Caco-2 (cell line): ENCODE results near the gene MAP3K19. TPM values are rescaled to one million over a fixed set of nuclear protein-coding genes. Genes with fewer than 3 reads are reported as not detected.
"Not testable (repeated sequence)": the region's sequence is repeated elsewhere in the genome, so short reads cannot be mapped to it uniquely, and the experiment has no call there.

Source experiments
- BruUV-seq: library from RNA; stranded (reverse); fragments of 400-500 nt; replicated peaks from 2 replicates; lab custom pipeline; 2021; lab: Mats Ljungman, UMichigan
- CTCF ChIA-PET: fragments of 300-600 bp; sonication (Branson Sonifier 250); formaldehyde crosslinking; loops from one replicate; lab custom pipeline; 2022; ENCODE audit warnings: antibody characterized with exemption; lab: Charles Lee
- POLR2A ChIA-PET: fragments of 300-600 bp; sonication (Branson Sonifier 250); formaldehyde crosslinking; loops from one replicate; lab custom pipeline; 2022; ENCODE audit warnings: antibody characterized with exemption; lab: Charles Lee
- DNase-seq, 2 experiments: peaks; one replicate each; pipeline versions ENCODE4 v3.0.0 to v3.0.0-alpha.2; 2020 to 2022
- H3K27me3 ChIP-seq: replicated peaks from 2 replicates; pipeline ENCODE4 v1.6.0; 2011; ENCODE audit warnings: low read length; ENCODE audit not compliant: control insufficient read depth, insufficient read depth
- H3K36me3 ChIP-seq: 2 replicates; pipeline ENCODE4 v1.5.1; 2011; ENCODE audit warnings: low read length; ENCODE audit not compliant: control insufficient read depth, insufficient read depth
- H3K4me1 ChIP-seq: fragments of 250-450 bp; sonication (Bioruptor Pico); 2 replicates; pipeline ENCODE4 v1.5.1; 2020; ENCODE audit warnings: mild to moderate bottlenecking
- H3K4me3 ChIP-seq: 2 replicates; pipeline ENCODE4 v1.5.1; 2011; ENCODE audit warnings: low read depth, mild to moderate bottlenecking, control low read depth, low read length
- H3K9me3 ChIP-seq: fragments of 250-450 bp; sonication (Bioruptor Pico); 2 replicates; pipeline ENCODE4 v1.5.1; 2020; ENCODE audit warnings: mild to moderate bottlenecking, moderate library complexity
- H3K27ac Mint-ChIP-seq: one replicate; pipeline ENCODE4 v1.8.0; 2022; ENCODE audit warnings: mixed read lengths; ENCODE audit not compliant: unreplicated experiment
- H3K27me3 Mint-ChIP-seq: one replicate; pipeline ENCODE4 v1.8.0; 2022; ENCODE audit warnings: mixed read lengths; ENCODE audit not compliant: insufficient read depth, unreplicated experiment
- H3K36me3 Mint-ChIP-seq: one replicate; pipeline ENCODE4 v1.8.0; 2022; ENCODE audit warnings: mild to moderate bottlenecking, mixed read lengths; ENCODE audit not compliant: insufficient read depth, unreplicated experiment
- H3K4me1 Mint-ChIP-seq: one replicate; pipeline ENCODE4 v1.8.0; 2022; ENCODE audit warnings: low read depth, mixed read lengths; ENCODE audit not compliant: unreplicated experiment
- H3K4me3 Mint-ChIP-seq: one replicate; pipeline ENCODE4 v1.8.0; 2022; ENCODE audit warnings: mild to moderate bottlenecking, moderate library complexity, mixed read lengths; ENCODE audit not compliant: unreplicated experiment
- H3K9me3 Mint-ChIP-seq: one replicate; pipeline ENCODE4 v1.8.0; 2022; ENCODE audit warnings: mixed read lengths; ENCODE audit not compliant: unreplicated experiment
- CTCF ChIP-seq, 2 experiments: fragments of 200-600 bp in 1 of 2; IDR thresholded peaks; 1 replicate in 1 of 2; 2 replicates in 1 of 2; pipeline versions ENCODE4 v1.5.1 to v1.8.0; 2011 to 2022; ENCODE audit warnings: antibody characterized with exemption in 1 of 2, control low read depth in 1 of 2, inconsistent platforms in 1 of 2, low read depth in 1 of 2, low read length in 1 of 2, mild to moderate bottlenecking in 1 of 2, moderate library complexity in 1 of 2; ENCODE audit not compliant: insufficient read depth in 1 of 2, severe bottlenecking in 1 of 2, unreplicated experiment in 1 of 2
- intact Hi-C: fragments of 100-400 bp; cut with micrococcal nuclease; formaldehyde crosslinking; loops from one replicate; pipeline ENCODE4 v1.10.0; 2022; ENCODE audit not compliant: unreplicated experiment
- total RNA-seq: library from RNA; stranded (reverse); gene quantifications from 2 replicates; pipeline ENCODE4 v1.2.3, GENCODE V29; 2022

Gene MAP3K19
- total RNA-seq, 1 experiment from 2014 or later, result not detected

GRCh38 chr2:134976074-134976702 lies 71.1 kb downstream of the MAP3K19 start:
- BruUV-seq, result no TSS peak
- Histone ChIP-seq H3K4me3 (no peak overlapping the region), H3K9me3 (no peaks in the 10 kb centered on the region), H3K27me3 (no peaks in the 10 kb centered on the region; the same call in 1 of the 2 replicates), H3K4me1 (no peaks in the 10 kb centered on the region), H3K36me3 (no peaks in the 10 kb centered on the region)
- Mint-ChIP-seq H3K9me3 (peaks cover 21% of the 10 kb centered on the region), H3K36me3 (no peaks in the 10 kb centered on the region), H3K4me3 (no peak overlapping the region), H3K27ac (no peak overlapping the region), H3K27me3 (peaks cover 3% of the 10 kb centered on the region), H3K4me1 (no peaks in the 10 kb centered on the region)
- CTCF ChIA-PET, result no interaction called here
- intact Hi-C loops, result no loop called here
- DNase-seq, result no peak
- POLR2A ChIA-PET, result no interaction called here
- TF ChIP-seq CTCF (IDR thresholded peaks at IDR 0.05; ENCODE audit: insufficient read depth in 1 of 2, low read depth in 1 of 2, low read length in 1 of 2, severe bottlenecking in 1 of 2, unreplicated experiment in 1 of 2), result no peak

- no peaks in the 10 kb centered on the region; the same call in 1 of the 2 replicates for H3K27me3 ChIP-seq
- H3K36me3 ChIP-seq, result no peaks in the 10 kb centered on the region
- CTCF ChIA-PET, result no interaction called here
- DNase-seq, result no peak
- H3K4me3 Mint-ChIP-seq, result no peak overlapping the region
- POLR2A ChIA-PET, result no interaction called here
- H3K9me3 ChIP-seq, result no peaks in the 10 kb centered on the region
- H3K27ac Mint-ChIP-seq, result no peak overlapping the region
- no TSS peak for BruUV-seq
- peaks cover 3% of the 10 kb centered on the region for H3K27me3 Mint-ChIP-seq
- H3K4me1 Mint-ChIP-seq, result no peaks in the 10 kb centered on the region
- H3K4me3 ChIP-seq, result no peak overlapping the region
- H3K4me1 ChIP-seq, result no peaks in the 10 kb centered on the region
- no peaks in the 10 kb centered on the region for H3K36me3 Mint-ChIP-seq
- no peak for TF ChIP-seq CTCF (IDR thresholded peaks at IDR 0.05; ENCODE audit: insufficient read depth in 1 of 2, low read depth in 1 of 2, low read length in 1 of 2, severe bottlenecking in 1 of 2, unreplicated experiment in 1 of 2)
- intact Hi-C loops, result no loop called here
- peaks cover 21% of the 10 kb centered on the region for H3K9me3 Mint-ChIP-seq
These were observed 71.8 kb downstream of the MAP3K19 start for GRCh38 chr2:134975281-134976009.

- no peak overlapping the region for H3K27ac Mint-ChIP-seq
- no peaks in the 10 kb centered on the region for H3K36me3 ChIP-seq
These were observed 73.8 kb downstream of the MAP3K19 start for GRCh38 chr2:134973241-134974138.

GRCh38 chr2:134967166-134967565 lies 80.1 kb downstream of the MAP3K19 start:
- H3K27me3 Mint-ChIP-seq, H3K4me3 Mint-ChIP-seq, CTCF ChIA-PET, intact Hi-C loops, H3K9me3 ChIP-seq, H3K4me3 ChIP-seq, DNase-seq, BruUV-seq, H3K4me1 Mint-ChIP-seq, H3K36me3 Mint-ChIP-seq, H3K4me1 ChIP-seq, H3K9me3 Mint-ChIP-seq, H3K36me3 ChIP-seq, POLR2A ChIA-PET, H3K27ac Mint-ChIP-seq, H3K27me3 ChIP-seq: not testable (repeated sequence)

More at GRCh38 chr2:134973241-134974138, 73.8 kb downstream of the MAP3K19 start:
- no TSS peak for BruUV-seq
- no peak overlapping the region for H3K4me3 ChIP-seq
- no peak for TF ChIP-seq CTCF (IDR thresholded peaks at IDR 0.05; ENCODE audit: insufficient read depth in 1 of 2, low read depth in 1 of 2, low read length in 1 of 2, severe bottlenecking in 1 of 2, unreplicated experiment in 1 of 2)
- peaks cover 3% of the 10 kb centered on the region for H3K27me3 Mint-ChIP-seq
- no peaks in the 10 kb centered on the region for H3K4me1 Mint-ChIP-seq
- no peak overlapping the region for H3K4me3 Mint-ChIP-seq
- H3K9me3 ChIP-seq, result peaks cover 10% of the 10 kb centered on the region
- peaks cover 21% of the 10 kb centered on the region for H3K9me3 Mint-ChIP-seq
- intact Hi-C loops, result no loop called here
- no peak for DNase-seq
- H3K27me3 ChIP-seq, result no peaks in the 10 kb centered on the region; the same call in 1 of the 2 replicates
- POLR2A ChIA-PET, result no interaction called here
- H3K4me1 ChIP-seq, result no peaks in the 10 kb centered on the region
- CTCF ChIA-PET, result no interaction called here
- H3K36me3 Mint-ChIP-seq, result no peaks in the 10 kb centered on the region
